Globus pallidus (tissue), 1 donor: ENCODE data around the gene SSBP2.
"Not testable (repeated sequence)": the region's sequence is repeated elsewhere in the genome, so short reads cannot be mapped to it uniquely, and the experiment has no call there.

Source experiments
- DNase-seq: peaks from one replicate; pipeline ENCODE4 v3.0.0-alpha.2; 2015; ENCODE audit warnings: low spot score

Gene SSBP2

DNA sequence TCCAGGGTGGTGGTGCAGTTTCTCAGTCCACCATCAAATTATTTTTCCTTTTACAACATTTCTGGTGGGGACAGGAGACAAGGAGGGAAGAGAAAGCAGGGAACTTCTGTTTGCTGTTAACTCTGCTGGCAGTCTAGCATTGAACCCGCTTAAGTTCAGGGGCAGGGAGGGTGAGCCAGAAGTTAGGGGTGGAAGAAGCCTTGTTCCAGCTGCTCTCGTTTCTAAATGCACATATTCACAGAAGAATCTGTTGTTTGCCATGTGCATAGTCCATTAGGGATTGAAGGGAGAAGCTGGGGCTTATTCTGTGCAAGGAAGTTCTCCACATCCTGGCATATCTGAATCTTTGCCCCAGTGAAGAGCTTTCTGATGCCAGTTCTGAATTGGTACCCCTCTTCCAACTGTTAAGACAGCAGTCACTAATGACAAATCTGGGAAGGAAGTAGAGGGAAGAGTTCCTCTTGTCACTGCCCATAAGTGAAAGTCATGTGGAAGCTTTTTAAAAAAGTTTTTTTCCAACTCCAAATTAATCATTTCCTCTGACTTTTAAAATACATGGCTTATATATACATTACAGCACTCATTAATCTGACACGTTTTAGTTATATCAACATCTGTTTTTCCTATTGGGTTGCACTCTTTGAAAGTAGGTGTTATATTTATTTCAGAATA lies 324.4 kb downstream of the SSBP2 start:
- DNase-seq = peak; percentile 22

DNA sequence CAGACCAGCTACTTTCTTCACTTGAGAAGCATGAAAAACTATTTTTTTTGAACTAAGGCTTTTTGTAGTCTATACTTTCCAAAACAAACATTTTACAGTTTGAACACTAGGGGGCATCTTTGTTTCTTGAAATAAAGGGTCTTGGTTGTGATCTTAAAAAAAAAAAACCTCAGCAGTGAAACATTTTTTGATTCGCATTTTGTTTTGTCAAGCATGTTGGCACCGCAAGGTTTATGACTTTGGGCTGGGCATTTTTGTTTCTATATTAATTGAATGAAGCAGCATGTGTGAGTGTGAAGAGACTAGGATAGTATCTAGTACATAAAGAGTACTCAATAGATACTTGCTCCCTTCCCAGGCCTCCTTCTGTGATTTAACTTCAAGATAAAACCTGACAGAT lies 325.3 kb downstream of the SSBP2 start:
- peak; percentile 64 for DNase-seq

DNA sequence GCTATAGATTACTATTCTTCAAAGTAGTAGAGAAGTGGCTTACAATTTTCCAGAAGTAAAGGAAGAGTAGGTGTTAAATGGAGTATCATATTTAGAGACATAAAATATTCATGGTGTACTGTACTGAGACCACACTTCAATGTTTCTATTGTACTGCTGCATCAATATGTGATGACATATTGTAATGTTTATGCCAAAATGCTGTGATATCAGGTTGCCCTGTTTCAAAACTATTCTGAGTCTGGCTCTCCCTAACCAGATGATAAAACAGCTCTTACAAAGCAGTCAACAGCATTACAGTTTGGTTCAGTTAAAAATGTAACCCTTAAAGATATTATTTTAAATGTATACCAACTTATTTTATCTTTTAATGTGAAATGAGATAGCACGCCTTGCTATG lies 326.2 kb downstream of the SSBP2 start:
- DNase-seq = no peak

GRCh38 chr5:81422671-81423070 lies 328.2 kb downstream of the SSBP2 start:
- no peak for DNase-seq

DNA sequence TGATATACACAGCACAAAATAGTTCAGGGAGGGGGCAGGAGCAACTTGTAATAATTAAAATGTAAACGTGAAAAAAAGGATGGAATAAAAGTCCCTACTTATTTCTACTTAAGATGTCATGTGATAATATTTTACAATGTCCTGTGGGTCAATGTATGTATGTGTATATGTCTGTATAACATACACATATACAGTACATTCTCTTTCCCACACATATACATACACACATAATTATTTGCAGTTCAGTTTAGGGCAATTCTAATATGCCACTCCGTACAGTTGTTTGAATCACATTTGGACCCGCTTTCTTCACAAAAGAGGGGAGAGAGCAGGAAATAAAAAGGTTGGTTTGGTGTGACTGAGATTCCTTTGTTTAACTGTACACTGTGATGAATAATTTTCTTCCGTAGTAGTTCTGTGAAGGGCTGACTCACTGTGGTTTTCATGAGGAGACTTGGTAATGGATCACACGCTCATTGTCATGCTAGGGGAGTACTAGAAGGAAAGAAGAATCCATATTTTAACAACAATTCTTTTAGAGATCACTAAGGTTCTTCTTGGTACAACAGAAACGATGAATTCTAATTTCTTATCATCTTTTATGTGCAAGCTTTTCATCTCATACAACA lies 330.7 kb downstream of the SSBP2 start:
- DNase-seq = peak; percentile 50

GRCh38 chr5:81418606-81419005 lies 332.3 kb downstream of the SSBP2 start:
- no peak for DNase-seq

DNA sequence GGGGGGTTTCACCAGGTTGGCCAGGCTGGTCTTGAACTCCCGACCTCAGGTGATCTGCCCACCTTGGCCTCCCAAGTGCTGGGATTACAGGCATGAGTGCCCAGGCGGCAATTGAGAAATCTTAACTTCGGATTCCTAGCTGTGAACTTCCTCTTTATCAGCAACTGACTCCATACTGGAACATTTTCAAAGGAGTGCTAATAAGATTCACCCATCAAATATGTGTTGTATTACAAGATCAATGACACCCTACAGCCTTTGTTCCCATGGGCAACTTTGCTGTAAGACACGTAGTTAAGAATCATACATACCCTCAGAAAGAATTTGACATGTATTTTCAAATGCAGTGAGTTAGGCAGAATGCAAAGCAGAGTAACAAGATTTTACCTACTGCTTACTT lies 333.8 kb downstream of the SSBP2 start:
- DNase-seq = no peak

DNA sequence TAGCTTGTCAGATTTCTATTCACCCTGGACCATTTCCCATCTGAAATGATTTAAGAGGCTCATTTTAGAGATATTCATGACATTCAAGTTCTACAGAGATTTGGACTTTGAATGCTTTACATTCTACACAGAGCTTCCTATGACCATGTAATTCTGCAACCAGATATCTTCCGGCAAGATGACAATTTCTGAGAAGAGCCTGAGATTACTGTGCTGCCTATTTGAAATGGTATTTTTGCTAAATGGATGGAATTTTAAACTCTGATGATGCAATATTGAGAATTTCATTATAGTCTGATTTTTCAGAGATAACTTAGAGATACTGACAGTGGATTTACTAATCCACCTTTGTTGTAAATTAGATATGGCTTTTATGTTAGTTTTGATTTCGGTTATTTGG lies 341.0 kb downstream of the SSBP2 start:
- no peak for DNase-seq

GRCh38 chr5:81409361-81409760 lies 341.5 kb downstream of the SSBP2 start:
- no peak for DNase-seq

GRCh38 chr5:81408496-81408895 lies 342.4 kb downstream of the SSBP2 start:
- no peak for DNase-seq

DNA sequence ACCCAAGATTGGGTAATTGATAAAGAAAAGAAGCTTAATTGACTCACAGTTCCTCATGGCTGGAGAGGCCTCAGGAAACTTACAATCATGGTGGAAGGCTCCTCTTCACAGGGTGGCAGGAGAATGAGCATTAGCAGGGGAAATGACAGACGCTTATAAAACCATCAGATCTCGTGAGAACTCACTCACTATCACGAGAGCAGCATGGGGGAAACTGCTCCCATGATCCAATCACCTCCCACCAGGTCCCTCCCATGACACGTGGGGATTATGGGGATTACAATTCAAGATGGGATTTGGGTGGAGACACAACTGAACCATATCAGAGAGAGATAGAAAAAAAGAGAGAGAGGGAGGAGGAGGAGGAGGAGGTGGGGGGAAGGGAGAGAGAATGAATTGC lies 343.1 kb downstream of the SSBP2 start:
- DNase-seq = not testable (repeated sequence)

DNA sequence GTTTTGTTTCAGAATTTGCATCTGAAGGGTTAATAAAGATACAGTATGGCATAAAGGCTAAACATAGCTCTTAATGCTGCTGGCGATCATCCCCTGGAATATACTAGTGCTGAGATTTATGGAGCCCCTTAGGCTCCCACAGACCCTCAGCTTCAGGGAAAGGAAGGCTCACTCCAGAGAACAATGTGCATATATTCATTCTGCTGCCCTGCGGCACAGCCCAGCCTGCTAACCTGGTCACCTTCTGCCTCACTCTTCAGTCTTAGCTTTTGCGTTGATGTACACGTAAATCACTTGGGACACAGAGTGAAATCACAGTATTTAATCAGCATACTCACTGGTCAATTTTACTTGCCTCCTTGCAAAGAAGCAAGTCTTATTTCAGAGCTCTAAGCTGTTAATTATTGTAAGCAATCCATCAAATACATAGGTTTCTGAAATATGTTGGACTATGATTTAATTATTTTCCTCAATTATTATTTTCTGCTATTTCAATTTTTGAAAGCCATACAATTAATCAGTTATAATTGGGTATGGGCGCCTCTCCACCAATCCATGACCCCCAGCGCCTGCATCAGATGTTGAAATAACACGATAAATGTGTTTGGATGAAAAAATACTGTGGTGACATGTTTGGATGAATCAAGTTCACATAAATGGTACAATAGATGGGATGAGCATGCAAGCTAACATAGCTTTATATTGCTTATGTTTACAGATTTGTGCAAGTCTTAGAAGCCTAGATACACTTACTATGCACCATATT lies 345.6 kb downstream of the SSBP2 start:
- no peak for DNase-seq

GRCh38 chr5:81402192-81402930 lies 348.5 kb downstream of the SSBP2 start:
- no peak for DNase-seq

- no peak for DNase-seq
These were observed 349.6 kb downstream of the SSBP2 start for GRCh38 chr5:81401266-81401665.

- no peak for DNase-seq
These were observed 350.5 kb downstream of the SSBP2 start for GRCh38 chr5:81400375-81400774.

DNA sequence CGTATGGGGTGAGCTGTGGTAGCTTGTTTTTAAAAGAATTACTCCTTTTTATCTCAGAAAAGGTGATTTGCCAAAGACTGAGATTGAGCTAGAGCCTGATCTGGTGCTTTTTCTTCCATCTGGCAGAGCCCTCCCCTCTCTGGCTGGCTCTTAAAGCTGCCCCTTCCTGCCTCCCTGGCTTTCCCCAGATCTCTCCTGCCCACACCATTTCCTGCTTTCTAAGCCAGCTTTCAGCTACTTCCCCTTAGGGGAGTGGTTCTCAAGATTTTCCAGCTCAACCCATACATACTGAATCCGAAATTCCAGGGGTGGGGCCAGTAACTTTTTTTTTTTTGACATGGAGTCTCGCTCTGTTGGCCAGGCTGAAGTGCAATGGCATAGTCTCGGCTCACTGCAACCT lies 352.2 kb downstream of the SSBP2 start:
- DNase-seq = no peak

DNA sequence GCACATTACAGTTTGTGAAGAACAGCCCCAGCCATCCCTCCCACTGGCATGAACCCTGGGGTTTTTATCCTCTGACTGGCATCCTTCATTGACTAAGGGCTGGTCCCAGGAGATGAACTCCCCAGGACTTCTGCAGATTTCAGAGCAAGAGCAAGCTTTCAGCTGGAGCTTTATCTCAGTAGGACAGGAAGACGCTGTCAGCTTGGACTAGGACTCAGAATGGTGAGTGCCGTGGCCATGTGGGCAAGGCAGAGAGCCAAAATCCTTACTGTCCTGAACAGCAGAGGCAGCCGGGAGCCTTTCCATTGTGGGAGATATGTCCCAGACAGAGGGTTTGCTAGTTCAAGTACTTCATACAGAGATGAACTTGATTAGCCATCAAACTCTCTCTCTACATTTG lies 353.7 kb downstream of the SSBP2 start:
- DNase-seq = no peak

GRCh38 chr5:81395262-81395661 lies 355.6 kb downstream of the SSBP2 start:
- no peak for DNase-seq

DNA sequence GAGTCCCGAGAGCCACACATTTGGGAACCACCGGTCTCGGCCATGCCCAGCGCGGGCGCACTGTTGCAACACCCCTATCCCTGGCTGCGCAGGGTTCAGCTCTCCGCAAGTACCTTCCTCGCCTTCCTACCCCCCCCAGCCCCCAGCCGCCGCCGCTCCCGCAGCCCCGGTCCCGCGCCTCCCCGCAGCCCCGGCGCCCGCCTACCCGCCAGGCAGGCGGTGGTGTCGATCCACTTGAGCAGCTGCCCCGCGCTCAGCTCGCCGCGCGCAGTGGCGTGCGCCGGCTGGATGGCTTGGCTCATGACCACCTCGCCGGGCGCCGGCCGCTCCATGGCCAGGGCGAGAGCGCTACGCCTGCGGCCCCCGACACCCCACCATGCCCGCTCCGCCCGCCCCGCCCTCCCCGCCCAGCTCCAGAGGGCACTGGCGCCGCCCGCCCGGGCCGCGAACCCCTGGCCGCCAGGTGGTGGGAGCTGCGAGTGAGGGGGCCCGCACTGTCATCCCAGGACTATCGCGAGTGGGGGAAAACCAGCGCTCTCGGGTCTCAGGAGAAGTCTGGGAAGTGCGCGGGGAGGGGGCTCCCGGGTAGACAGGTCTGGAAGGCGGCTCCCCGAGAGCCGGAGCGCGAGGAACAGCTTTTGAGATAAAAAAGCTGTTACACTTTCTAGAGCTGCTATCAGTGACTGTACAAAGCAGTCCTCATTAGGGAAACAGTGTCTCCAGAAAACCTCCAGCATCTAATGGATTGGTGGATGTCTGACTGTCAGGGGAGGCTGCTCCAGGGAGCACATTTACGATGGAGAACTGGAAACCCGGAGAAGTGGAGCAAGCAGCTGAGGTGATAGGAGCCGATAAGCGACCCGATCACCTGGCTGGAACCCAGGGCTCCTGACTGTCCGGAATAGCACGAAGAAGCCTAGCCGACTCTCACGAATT lies 356.8 kb downstream of the SSBP2 start, which contains the start of gene ACOT12:
Gene ACOT12 (minus strand): TSS at position 352 of the 936 bp plus-strand sequence. CDS start 20 bp downstream, at position 332.
- no peak for DNase-seq

DNA sequence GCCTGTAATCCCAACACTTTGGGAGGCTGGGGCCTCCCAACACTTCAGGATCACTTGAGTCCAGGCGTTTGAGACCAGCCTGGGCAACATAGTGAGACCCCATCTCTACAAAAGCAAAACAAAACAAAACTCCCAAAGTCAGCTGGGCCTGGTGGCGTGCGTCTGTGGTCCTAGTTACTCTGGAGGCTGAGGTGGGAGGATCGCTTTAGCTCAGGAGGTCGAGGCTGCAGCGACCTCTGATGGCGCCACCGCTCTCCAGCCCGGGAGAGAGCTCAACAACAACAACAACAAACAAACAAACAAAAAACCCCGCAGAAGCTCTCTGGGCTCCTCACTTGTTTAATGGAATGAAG lies 357.5 kb downstream of the SSBP2 start:
- DNase-seq = no peak

DNA sequence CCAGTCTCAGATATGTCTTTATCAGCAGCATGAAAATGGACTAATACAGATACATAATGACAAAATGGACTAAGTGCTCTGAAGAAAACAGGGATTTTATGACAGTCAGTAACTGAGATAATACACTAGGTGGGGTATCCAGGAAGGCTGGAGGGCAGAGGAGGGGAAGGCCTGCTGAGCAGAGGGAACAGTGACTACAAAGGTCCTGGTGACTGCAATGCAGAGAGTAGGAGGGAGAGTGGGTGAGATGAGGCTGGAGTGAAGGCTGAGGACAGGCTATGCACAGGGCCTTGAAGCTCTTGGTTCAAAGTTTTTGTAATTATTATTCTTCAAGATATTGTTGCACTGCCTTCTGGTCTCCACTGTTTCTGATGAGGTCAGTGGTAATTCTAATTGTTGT lies 361.9 kb downstream of the SSBP2 start:
- no peak for DNase-seq
